Measurements from ENCODE around the gene SERGEF. TPM values are rescaled to one million over a fixed set of nuclear protein-coding genes. Genes with fewer than 3 reads are reported as not detected.

SERGEF gene
- polyA plus RNA-seq, 1 of the 3 experiments (the other 2 are of a cell fraction), result 23.1 TPM

- no peaks in the 10 kb centered on the region for H3K36me3 ChIP-seq (replicated peaks in 1 of 2; ENCODE audit: control insufficient read depth in 1 of 2, insufficient read depth in 2 of 2, low read length in 1 of 2)
- H3K4me1 ChIP-seq (ENCODE audit: control insufficient read depth in 1 of 2, insufficient read depth in 2 of 2, low read depth in 1 of 2, low read length in 1 of 2), result no peaks in the 10 kb centered on the region
- no peak overlapping the region for H2AFZ ChIP-seq (ENCODE audit: low read depth)
- H3K27ac ChIP-seq (ENCODE audit: low read depth in 2 of 2, low read length in 1 of 2), result no peak overlapping the region
- no peaks in the 10 kb centered on the region for H3F3A ChIP-seq (replicated peaks; ENCODE audit: insufficient read depth)
- ChIA-PET POLR2A (no interaction called here), CTCF (no interaction called here)
- no peak overlapping the region for H3K9ac ChIP-seq
- DNase-seq, result no peak
- no peaks in the 10 kb centered on the region for H3K9me3 ChIP-seq
- H3K4me2 ChIP-seq, result no peak overlapping the region
- no peaks in the 10 kb centered on the region for H3K27me3 ChIP-seq (ENCODE audit: insufficient read depth)
- no peaks in the 10 kb centered on the region for H4K20me1 ChIP-seq (ENCODE audit: insufficient read depth)
- no peak overlapping the region for H3K4me3 ChIP-seq (ENCODE audit: low read depth in 2 of 2, low read length in 1 of 2)
- no peak for TF ChIP-seq YY1 (IDR thresholded peaks at IDR 0.05; ENCODE audit: low read depth)
- no peak for TF ChIP-seq TCF12 (IDR thresholded peaks at IDR 0.05)
- TF ChIP-seq USF1 (IDR thresholded peaks at IDR 0.05; ENCODE audit: borderline replicate concordance, low read depth), result no peak
- no peak for TF ChIP-seq MXI1 (IDR thresholded peaks at IDR 0.05; ENCODE audit: low read depth, low read length)
- no peak for TF ChIP-seq GABPA (IDR thresholded peaks at IDR 0.05; ENCODE audit: low read depth)
- TF ChIP-seq PBX3 (IDR thresholded peaks at IDR 0.05), result no peak
- TF ChIP-seq IRF3 (IDR thresholded peaks at IDR 0.05; ENCODE audit: low read depth, low read length), result no peak
- no peak for TF ChIP-seq SMC3 (IDR thresholded peaks at IDR 0.05; ENCODE audit: low read depth, low read length)
- no peak for TF ChIP-seq REST (IDR thresholded peaks at IDR 0.05; ENCODE audit: low read depth, low read length)
- no peak for TF ChIP-seq RCOR1 (IDR thresholded peaks at IDR 0.05; ENCODE audit: low read length)
- no peak for TF ChIP-seq CHD2 (IDR thresholded peaks at IDR 0.05; ENCODE audit: low read length, partially characterized antibody)
- TF ChIP-seq NFIC (IDR thresholded peaks at IDR 0.05; ENCODE audit: borderline replicate concordance), result no peak
- TF ChIP-seq FOSL2 (IDR thresholded peaks at IDR 0.05; ENCODE audit: borderline replicate concordance, low read depth), result no peak
- TF ChIP-seq EZH2phosphoT487 (IDR thresholded peaks at IDR 0.05; ENCODE audit: borderline replicate concordance, low read depth), result no peak
- no peak for TF ChIP-seq RXRA (IDR thresholded peaks at IDR 0.05; ENCODE audit: borderline replicate concordance, low read depth)
- no peak for TF ChIP-seq SIN3A (IDR thresholded peaks at IDR 0.05; ENCODE audit: borderline replicate concordance, low read depth, low read length)
- no peak for TF ChIP-seq MAX (IDR thresholded peaks at IDR 0.05; ENCODE audit: low read depth)
- no peak for TF ChIP-seq JUND (IDR thresholded peaks at IDR 0.05)
- no peak for TF ChIP-seq GATA2 (CRISPR knock-in tag; IDR thresholded peaks at IDR 0.05)
- no peaks in the 10 kb centered on the region for H3K79me2 ChIP-seq (ENCODE audit: insufficient read depth)
- no peaks in the 10 kb centered on the region for H3K9me2 ChIP-seq
These were observed 221.7 kb downstream of the SERGEF start for GRCh38 chr11:17791144-17791543.

Measured in SK-N-SH (cell line).